GM18511 (cell line): Measurements from ENCODE around the gene ECE2.

Experiments used
- ATAC-seq: cut with Tn5 transposase; IDR thresholded peaks from one replicate; pipeline ENCODE4 v1.9.1; 2021; ENCODE audit warnings: mild to moderate bottlenecking, moderate library complexity; ENCODE audit not compliant: unreplicated experiment

The ECE2 gene

DNA sequence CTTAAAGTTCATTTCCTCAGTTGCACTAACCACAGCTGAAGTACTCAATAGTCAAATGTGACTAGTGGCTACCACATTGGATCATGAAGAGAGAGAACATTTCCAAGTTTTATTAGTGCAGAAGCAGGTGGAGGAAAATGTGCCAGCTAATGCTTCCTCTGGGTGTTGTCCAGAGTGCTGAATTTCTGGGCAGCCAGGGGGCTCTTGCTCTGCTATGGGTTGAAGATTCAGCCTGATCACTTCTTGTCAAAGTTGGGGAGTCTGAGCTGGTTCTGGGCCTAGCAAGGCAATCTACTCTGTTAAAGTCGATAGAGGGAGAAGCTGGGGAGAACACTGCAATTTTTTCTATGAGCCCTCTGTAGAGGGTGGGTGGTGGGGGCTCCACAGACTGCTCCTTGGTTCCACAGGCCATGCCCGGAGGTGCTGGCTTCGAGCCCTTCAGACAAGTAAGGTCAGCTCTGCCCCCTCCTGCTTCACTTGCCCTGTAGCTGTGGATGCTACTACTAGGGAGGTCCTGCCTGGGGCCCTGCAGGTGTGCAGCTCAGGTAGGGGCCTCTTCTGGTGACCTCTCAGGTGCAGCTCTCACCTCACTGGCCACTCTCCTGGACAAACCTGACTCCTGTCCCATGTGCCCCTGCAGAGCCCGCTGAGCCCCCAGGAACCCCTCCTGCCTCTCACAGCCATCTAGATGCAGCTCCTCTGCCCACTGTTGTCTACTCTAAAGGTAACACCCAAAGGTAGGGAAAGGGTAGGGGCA, 35.3 kb upstream of the ECE2 start:
- no peak for ATAC-seq

DNA sequence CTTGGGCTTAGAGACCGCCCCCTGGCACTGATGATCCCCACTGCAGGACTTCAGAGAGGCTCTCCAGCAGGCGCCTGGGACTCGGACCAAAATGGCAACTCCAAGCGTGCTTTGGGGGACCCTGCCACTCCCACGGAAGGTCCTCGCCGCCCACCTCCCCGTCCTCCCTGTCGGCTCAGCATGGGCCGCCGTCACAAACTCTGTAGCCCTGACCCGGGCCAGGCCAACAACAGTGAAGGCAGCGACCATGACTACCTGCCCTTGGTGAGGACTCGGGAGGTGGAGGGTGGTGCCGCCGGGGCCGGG, 34.7 kb upstream of the ECE2 start:
- ATAC-seq, result no peak

DNA sequence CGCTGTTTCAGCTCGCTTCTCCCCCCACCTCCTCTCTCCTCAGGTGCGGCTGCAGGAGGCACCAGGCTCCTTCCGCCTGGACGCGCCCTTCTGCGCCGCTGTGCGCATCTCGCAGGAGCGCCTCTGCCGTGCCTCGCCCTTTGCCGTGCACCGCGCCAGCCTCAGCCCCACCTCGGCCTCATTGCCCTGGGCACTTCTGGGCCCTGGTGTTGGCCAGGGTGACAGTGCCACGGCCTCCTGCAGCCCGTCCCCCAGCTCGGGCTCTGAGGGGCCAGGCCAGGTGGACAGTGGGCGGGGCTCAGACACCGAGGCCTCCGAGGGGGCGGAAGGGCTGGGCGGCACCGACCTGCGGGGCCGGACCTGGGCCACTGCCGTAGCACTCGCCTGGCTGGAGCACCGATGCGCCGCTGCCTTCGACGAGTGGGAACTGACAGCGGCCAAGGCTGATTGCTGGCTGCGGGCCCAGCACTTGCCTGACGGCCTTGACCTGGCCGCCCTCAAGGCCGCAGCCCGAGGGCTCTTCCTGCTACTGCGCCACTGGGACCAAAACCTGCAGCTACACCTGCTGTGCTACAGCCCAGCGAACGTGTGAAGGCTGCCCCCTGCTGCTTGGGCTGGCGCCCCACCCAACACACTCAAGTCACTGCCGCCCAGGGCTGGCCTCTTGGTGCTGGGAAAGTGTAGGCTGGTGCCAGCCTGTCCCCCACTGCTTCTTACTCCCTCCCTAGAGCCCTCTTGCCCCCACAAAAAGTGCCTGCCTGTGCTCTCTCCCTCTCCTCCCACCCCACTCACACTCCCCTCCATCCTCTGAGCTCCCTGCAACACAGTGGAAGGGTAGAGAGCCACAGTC, 34.1 kb upstream of the ECE2 start:
- no peak for ATAC-seq

DNA sequence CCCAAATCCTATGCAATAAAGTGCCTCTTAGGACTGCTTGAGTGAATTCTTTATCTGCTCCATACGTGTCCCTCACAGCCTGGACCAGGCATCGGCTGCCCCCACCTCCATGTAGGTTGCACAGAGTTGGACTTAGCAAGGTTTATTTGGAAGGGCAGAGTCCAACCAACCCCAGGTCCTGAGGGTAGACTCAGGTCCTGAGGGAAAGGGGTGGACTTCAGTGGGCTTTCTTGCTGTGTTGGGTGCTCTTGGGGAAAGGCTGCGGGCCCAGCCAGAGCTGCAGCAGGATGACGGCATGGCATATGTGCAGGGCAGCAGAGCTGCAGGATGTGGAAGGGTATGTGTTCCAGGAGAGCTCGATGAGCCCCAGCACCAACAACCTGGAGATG, 33.5 kb upstream of the ECE2 start:
- no peak for ATAC-seq

DNA sequence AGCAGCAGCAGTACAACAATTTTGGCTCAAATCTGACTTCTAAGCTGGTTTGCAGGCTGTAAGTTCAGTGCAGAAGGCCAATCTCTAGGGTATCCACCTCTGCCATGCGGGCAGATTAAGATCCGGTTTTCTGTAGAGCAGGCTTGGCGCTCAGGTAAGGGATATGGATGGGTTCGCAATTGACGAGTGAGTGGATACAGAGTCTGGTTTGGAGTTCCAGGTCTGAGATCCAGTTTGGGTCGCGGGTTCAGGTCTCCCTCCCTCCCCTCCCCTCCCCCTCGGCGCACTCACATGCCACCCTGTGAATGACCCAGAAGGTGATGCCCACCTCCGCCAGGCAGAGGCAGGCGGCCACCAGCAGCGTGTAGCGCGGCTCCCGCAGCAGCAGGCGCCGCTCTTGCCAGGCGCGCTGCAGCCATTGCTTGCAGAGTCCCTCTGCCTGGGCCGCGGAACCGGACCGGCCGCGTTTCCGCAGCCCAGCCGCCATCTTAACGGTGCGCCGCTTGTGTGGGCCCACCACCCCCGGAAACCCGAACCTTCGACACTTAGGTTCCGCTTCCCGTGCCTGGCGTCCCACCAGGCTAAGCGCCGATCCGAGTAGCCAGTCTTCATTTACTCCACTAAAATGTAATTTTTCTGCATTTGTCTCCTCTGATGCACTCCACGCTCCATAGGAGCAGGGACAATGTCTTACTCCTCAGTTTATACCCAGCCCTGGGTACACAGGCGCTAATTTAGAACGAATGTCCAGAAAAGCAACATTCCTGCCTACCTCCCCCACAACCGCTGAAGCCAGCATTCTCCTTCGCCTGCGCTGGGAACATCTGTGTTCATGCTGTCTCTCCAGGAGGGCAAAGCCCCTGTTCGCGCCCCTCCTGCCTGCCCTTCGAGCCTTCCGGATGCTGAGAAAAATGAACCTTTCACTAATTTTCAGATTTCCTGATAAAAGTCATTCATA, 27.1 kb upstream of the ECE2 start, which contains the start of gene ALG3:
TSS of gene ALG3 (minus strand) at position 509 of the 958 bp plus-strand sequence. CDS start at position 487, 22 bp downstream.
- ATAC-seq, result peak; percentile 61

DNA sequence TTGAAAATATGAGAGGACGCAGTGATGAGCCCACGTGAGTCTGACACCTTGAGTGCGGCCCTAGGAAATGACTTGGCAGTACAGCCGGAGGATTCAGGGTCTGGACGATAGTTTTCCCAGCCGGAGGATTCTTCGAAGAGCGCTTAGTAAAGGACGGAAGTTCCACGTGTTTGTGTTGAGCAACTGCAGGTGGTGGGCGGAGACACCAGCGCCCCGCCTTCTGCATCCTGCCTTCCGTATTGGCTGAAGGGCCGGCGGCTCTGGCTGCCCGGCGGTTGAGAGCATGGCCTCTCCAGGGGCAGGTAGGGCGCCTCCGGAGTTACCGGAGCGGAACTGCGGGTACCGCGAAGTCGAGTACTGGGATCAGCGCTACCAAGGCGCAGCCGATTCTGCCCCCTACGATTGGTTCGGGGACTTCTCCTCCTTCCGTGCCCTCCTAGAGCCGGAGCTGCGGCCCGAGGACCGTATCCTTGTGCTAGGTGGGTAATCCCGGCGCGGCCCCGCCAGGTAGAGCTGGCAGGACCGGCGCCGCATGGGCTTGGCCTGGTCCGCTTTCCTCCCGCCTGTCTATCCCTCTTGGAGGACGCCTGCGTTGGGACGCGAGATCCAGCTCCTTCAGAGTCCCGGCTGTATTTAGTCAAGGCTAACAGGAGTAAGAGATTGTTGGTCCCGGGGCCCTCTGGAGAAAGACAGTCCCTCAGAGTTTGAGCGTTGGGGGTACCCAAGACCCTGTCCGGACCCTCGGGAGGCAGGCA, 26.2 kb upstream of the ECE2 start, which contains the start of gene EEF1AKMT4:
TSS of gene EEF1AKMT4 (plus strand) at position 261 of the 755 bp plus-strand sequence. CDS start at position 284, 23 bp downstream.
- ATAC-seq, result peak; percentile 92

DNA sequence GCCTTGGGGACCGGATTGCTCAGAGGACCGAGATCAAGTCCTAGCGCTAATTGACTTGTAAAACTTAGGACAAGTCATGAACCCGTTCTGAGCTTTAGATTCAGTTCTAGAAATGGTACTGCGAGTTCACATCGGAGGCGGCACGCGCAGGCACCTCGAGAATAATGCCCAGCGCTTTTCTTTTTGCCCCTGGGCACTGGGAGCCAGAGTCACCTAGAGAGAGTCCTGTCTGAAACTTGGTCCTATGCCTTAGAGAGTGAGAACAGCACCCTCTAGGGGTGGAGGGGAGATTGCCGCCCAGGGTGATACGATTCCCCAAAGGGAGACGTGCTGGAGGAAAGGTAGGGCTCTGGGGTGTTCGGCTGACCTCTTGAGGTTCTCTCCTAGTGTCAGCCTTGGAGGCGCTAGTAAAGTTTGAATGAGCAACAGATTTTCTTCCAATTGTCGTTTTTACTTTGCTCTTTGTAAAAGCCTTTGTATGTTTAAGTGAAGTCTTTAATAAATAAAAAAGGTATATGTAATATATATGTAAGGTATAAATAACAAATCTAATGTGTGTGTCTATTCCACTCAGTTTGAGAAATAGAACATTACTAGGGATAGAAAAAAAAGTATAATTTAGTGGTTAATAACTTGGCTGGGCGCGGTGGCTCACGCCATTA, 25.5 kb upstream of the ECE2 start:
- ATAC-seq, result peak; percentile 75

DNA sequence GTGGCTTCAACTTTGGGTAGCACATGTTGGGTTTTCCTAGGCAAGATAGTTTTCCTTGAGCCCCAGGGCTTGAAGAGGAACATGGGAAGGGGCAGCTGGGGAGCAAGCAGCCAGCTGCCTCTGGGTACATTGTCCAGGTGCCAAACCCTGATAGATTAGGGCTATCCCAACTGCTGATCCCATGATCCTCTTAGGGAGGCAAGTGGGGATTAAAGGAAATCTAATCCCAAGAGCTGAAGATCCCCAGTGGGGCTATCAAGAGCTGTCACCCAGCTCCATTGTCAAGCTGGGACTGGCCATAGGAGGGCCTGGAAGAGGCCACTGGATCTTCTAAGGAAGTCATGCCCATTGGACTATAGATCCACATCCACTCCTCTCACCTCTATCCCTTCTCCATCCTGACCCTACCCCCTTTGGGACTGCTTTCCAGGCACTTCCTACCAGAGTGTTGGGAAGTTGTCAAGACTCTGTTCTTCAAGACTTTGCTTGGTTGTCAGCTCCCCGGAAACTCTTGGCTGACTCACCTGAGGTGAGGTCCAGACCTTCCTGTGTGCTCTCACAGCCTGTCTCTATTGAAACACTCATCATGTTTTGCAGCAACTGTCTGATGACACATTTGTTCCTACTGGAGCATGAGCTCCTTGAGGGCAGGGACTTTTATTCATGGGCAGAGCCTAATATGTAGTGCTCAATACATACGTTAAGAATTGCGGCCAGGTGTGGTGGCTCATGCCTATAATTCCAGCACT, 20.4 kb upstream of the ECE2 start:
- no peak for ATAC-seq

DNA sequence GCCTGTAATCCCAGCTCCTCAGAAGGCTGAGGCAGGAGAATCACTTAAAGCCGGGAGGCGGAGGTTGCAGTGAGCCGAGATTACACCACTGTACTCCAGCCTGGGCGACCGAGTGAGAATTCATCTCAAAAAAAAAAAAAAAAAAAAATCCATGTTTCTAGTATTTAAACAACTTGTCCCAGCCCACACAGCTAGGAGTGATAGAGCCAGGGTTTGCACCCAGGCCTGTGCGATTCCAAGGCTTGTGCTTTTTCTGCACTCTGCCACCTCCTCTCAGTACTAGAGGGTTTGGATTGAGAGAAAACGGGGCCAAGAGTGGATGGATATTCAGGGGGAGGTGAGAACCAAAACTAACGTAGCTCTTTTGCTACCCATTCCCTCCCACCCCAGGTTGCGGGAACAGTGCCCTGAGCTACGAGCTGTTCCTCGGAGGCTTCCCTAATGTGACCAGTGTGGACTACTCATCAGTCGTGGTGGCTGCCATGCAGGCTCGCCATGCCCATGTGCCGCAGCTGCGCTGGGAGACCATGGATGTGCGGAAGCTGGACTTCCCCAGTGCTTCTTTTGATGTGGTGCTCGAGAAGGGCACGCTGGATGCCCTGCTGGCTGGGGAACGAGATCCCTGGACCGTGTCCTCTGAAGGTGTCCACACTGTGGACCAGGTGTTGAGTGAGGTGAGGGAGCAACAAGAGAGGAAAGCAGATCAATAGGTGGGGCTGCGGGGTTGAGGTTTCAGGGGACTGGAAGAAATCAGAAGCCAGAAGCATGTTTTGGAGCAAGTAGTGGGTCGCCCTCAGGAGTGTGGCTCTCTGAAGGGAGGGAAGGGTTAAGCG, 18.5 kb upstream of the ECE2 start:
- ATAC-seq, result no peak

DNA sequence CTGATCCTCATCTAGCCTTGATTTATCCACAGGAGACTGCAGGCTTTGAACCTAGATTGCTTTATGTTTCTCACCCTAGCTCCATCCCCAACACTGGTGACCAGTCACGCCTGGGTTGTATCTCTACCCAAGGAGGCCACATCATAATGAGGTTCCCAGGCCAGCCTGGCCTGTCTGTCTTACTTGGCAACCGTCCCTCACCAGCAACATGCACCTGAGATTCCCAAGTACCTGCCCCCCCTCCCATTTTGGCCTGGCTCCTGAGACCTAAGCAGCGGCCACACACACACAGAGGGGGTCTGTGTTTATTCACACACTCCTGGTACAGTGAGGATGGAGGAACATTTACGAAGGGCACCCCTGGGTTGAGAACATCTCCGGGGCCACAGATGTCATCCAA, 16.9 kb upstream of the ECE2 start:
- ATAC-seq, result no peak

DNA sequence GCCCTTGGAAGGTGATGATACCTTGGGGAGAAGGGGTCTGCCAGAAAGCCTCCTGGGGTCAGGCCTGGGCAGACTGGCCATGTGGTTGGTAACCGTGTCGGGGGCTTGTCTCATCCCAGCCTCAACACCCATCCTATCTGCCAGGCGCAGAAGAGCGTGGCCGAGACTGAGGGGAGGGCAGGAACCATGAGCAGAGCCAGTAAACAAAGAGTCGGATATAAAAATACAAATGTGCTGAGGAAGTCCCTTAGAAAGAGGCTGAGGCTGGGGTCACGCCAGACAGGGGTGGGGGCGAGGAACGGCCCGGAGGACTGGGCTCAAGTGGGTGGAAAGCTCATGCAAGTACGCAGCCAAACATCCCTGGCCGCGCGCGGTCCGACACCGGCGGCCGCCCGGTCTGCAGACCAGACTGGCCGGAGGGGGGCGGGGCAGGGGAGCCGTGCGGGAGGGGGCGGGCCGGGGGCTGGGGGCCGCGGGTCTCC, 16.4 kb upstream of the ECE2 start:
- no peak for ATAC-seq

DNA sequence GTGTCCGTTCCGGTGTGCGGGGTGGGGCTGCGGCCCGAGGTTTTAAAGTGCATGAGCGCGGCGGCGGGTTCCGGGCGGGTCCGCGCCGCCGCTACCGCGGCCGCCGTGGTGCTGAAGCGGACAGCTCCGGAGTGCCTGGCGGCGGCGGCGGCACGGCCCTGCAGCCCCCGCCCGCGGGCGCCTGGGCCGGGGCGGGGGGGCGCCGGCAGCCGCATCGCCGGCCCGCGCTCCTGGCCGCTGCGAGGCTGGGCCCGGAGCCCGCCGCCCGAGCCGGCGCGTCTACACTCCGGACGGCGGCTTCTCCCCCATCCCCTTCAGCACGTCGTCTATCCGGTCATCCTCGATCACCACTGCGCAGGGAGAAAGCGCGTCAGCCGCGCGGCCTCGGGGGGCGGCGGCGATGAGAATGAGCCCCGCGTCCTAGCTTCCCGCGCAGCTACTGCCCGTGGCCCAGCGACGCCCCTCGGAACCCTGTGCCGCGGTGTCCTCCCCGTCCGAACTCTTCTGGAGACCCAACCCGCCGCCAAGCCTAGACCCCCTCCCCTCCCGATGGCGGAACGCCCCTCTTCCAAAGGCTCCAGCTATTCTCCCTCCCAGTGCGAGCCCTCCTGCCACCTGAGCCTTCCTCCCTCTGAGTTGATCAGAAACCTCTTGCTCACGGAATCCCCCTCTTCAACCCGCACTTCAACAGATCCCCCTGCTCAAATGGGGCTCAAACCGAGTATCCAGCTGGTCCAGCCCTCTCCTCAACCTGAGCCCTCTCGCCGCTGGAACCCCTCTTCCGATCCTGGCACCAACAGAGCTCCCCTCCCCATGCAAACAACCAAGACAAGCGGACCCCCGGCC, 15.7 kb upstream of the ECE2 start:
- ATAC-seq, result no peak

DNA sequence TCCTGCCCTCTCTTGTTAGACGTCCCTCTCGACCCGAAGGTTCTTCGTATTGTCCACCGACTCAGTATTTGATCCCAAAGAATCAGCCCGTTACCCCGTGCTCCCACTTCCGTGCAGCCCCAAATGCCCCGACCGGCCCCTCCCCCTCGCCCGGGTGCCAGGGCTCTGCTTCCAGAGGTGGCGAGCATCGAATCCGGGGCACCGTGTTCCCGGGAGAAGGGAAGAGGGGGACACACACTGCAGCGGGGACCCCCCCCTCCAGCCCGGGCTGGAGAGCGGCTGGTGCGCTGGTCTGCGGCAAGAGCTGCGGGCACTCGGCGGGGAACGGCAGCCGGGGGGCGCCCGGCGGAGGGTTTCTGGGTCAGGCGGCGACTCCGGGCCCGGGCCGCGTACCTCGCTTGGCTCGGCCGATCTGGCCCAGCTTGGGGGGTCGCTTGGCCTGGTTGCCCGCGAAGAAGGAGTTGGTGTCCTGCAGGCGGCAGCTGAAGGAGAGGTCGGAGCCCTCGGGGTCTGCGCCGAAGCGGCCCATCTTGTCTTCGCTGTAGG, 15.0 kb upstream of the ECE2 start:
- ATAC-seq, result no peak

DNA sequence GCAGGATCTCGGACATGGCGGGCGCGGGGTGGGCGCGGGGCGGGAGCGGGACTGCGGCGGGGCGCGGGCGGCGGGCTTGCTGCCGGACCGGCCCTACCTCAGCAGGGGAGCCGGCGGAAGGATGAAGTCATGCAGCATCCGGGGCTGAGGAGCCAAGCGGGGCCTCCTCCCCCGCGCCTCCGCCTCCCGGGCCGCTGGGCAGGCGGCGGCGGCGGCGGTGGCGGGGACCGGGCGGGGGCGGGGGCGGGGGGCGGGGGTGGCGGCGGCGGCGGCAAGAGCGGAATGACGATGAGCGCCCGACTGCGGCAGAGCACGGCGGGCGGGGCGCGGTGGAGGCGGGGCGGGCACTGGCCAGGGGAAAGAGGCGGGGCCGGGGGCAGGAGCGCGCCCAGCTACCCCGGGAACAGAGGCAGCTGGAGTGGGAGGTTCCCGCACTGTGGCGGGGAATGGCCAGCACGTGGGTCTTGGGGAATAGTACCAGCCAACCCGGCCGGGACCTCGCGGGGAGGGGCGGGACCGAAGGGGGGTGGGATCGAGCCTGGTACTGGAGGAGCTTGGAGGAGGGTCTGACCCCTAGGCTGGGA, 14.5 kb upstream of the ECE2 start, which contains the start of gene CAMK2N2:
TSS of gene CAMK2N2 (minus strand) at position 284 of the 584 bp plus-strand sequence. CDS start at position 16, 268 bp downstream.
- peak; percentile 58 for ATAC-seq

DNA sequence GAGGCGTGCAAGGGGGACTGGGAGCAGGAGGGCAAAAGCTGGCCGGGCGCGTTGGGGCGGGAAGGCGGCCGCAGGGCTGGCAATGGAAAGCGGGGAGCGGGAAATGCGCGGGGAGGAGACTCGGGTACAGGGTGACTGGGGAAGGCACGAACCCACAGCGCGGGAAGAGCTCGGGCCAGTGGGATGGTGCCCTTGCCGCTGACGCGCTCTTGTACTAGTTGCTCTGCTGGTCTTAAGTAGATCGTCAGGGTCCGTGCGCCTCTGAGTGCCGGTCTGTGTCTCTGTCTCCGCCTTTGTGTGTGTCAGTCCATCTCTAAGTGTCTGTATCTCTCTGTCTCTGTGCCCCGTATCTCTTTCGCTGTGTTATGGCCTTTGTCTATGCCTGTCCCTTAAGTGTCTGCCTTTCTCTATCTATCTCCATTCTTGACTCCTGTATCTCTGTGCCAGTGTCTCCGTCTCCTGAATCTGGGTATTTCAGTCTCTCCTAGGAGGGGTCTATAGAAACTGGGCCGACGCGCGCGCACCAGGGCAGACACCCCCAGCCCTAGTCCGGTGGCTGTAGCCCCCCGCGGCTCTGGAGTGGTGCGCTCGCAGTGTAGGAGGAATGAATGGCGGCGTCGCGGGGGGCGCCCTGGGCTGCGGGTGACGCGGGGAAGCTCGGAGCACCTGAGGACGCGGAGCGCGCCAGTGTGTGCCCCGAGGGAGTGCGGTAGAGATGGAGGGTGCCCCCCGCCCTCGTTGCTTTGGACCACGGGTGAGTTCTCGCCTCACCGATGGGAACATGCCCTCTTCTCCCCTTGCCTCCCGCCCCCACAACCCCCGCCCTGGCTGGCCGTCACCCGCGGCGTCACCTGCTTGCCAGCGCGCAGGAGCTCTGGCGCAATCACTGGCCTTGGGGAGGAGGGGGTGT, 13.7 kb upstream of the ECE2 start:
- ATAC-seq, result peak; percentile 11
